ENCODE measurements around the gene GRIN3A. TPM values are rescaled to one million over a fixed set of nuclear protein-coding genes. Genes with fewer than 3 reads are reported as not detected.

Gene GRIN3A
- total and polyA plus RNA-seq, 9 of the 15 experiments (the other 6 are each of a cell fraction or from before 2014, with no cell fraction given) = 0.01 to 0.03 TPM; not detected in 7

GRCh38 chr9:101634741-101635409, 103.6 kb downstream of the GRIN3A start:
- Histone ChIP-seq H3K9ac (ENCODE audit: insufficient read depth in 1 of 2, low read depth in 2 of 2, low read length in 2 of 2) (no peak overlapping the region), H3K27me3 (ENCODE audit: control insufficient read depth in 2 of 2, insufficient read depth in 2 of 2, low read length in 2 of 2) (no peaks in the 10 kb centered on the region), H4K20me1 (replicated peaks; ENCODE audit: control insufficient read depth, insufficient read depth, low read length) (no peaks in the 10 kb centered on the region), H3K9me3 (replicated peaks; ENCODE audit: control insufficient read depth, insufficient read depth, low read depth, low read length) (no peaks in the 10 kb centered on the region), H3K27ac (ENCODE audit: extremely low read depth, low read depth, low read length) (no peak overlapping the region), H3K9me1 (ENCODE audit: control insufficient read depth, insufficient read depth, low read length) (no peaks in the 10 kb centered on the region), H3K36me3 (ENCODE audit: control insufficient read depth, insufficient read depth, low read length) (no peaks in the 10 kb centered on the region), H2AFZ (ENCODE audit: low read depth, low read length) (no peak overlapping the region), H3K4me1 (replicated peaks in 1 of 2; ENCODE audit: control insufficient read depth in 2 of 2, insufficient read depth in 2 of 2, low read length in 2 of 2) (no peaks in the 10 kb centered on the region), H3K4me3 (no peak overlapping the region), H3K4me2 (ENCODE audit: insufficient read depth, low read length) (no peak overlapping the region), H3K79me2 (ENCODE audit: control insufficient read depth, insufficient read depth, low read length) (no peaks in the 10 kb centered on the region)
- in situ Hi-C loops (cut with MboI) = no loop called here
- BruUV-seq (replicated peaks) = no TSS peak
- FAIRE-seq (no peak), DNase-seq (ENCODE audit: extremely low read depth in 1 of 4, low spot score in 3 of 4) (no peak), ATAC-seq (no peak)
- ChIA-PET POLR2A (no interaction called here), CTCF (ENCODE audit: low intra/inter-chr PET ratio) (no interaction called here)
- WGBS (ENCODE audit: insufficient coverage, low coverage, missing lambda C conversion rate) = 0% methylated on average over 2 of the region's 4 CpGs
- TF ChIP-seq ZNF75A (CRISPR knock-in tag; IDR thresholded peaks at IDR 0.05) (no peak), PBX2 (CRISPR knock-in tag; IDR thresholded peaks at IDR 0.05; ENCODE audit: low read depth) (no peak), PBX2 (tag; conservative IDR thresholded peaks at IDR 0.05; ENCODE audit: low read depth) (peak; percentile 62), PKNOX1 (IDR thresholded peaks at IDR 0.05) (peak; percentile 32; the same call in 1 of the 2 replicates), ZBTB11 (CRISPR knock-in tag; IDR thresholded peaks at IDR 0.05) (no peak), MEIS2 (IDR thresholded peaks at IDR 0.05; ENCODE audit: partially characterized antibody) (peak; percentile 82)
- intact Hi-C loops (cut with micrococcal nuclease) = no loop called here
